SK-N-SH (cell line): ENCODE data around the gene PRDX5. TPM values are rescaled to one million over a fixed set of nuclear protein-coding genes. Genes with fewer than 3 reads are reported as not detected.

ENCODE experiments used
- CTCF ChIA-PET: fragments of 300-600, 350-600 bp; formaldehyde crosslinking; extraction: SDS; loops from one replicate; lab custom pipeline; 2021; lab: Yijun Ruan, JAX
- POLR2A ChIA-PET: fragments of 350-600 bp; sonication (Branson Sonifier 250); formaldehyde crosslinking; extraction: SDS; loops from one replicate; lab custom pipeline; 2020; ENCODE audit warnings: antibody characterized with exemption, inconsistent platforms; lab: Yijun Ruan, JAX
- DNase-seq: peaks from one replicate; pipeline ENCODE4 v3.0.0; 2012
- H2AFZ ChIP-seq: fragments of 200-600 bp; sonication (generic); 2 replicates; pipeline ENCODE4 v1.8.1; 2016; ENCODE audit warnings: antibody characterized with exemption, mild to moderate bottlenecking, low read depth
- H3F3A ChIP-seq: fragments of 200-600 bp; sonication (generic); replicated peaks from 2 replicates; pipeline ENCODE3; 2016; ENCODE audit warnings: antibody characterized with exemption, mild to moderate bottlenecking; ENCODE audit not compliant: insufficient read depth
- H3K27ac ChIP-seq, 2 experiments: fragments of 200-500 bp in 1 of 2; fragments of 200-600 bp in 1 of 2; sonication (Bioruptor generic) in 1 of 2; sonication (generic), shearing (Covaris generic) in 1 of 2; 2 replicates each; pipeline versions ENCODE4 v1.5.1 to v1.6.1; 2014 to 2016; ENCODE audit warnings: low read depth in 2 of 2, inconsistent platforms in 1 of 2, low read length in 1 of 2, mild to moderate bottlenecking in 1 of 2, mixed read lengths in 1 of 2
- H3K27me3 ChIP-seq: fragments of 200-600 bp; sonication (generic), shearing (Covaris generic); 2 replicates; pipeline ENCODE4 v1.6.1; 2016; ENCODE audit warnings: mixed run types; ENCODE audit not compliant: insufficient read depth
- H3K36me3 ChIP-seq, 2 experiments: fragments of 200-500 bp in 1 of 2; fragments of 200-600 bp in 1 of 2; sonication (Bioruptor generic) in 1 of 2; sonication (generic) in 1 of 2; replicated peaks in 1 of 2; 2 replicates each; pipeline versions ENCODE3 to v1.5.1; 2014 to 2016; ENCODE audit warnings: low read length in 1 of 2, mild to moderate bottlenecking in 1 of 2; ENCODE audit not compliant: insufficient read depth in 2 of 2, control insufficient read depth in 1 of 2
- H3K4me1 ChIP-seq, 2 experiments: fragments of 200-500 bp in 1 of 2; fragments of 200-600 bp in 1 of 2; sonication (Bioruptor generic) in 1 of 2; sonication (generic), shearing (Covaris generic) in 1 of 2; 2 replicates each; pipeline versions ENCODE4 v1.5.1 to v1.6.1; 2014 to 2016; ENCODE audit warnings: low read depth in 1 of 2, low read length in 1 of 2, mixed run types in 1 of 2; ENCODE audit not compliant: insufficient read depth in 2 of 2, control insufficient read depth in 1 of 2
- H3K4me2 ChIP-seq: fragments of 200-600 bp; sonication (generic), shearing (Covaris generic); 2 replicates; pipeline ENCODE4 v1.6.1; 2017; ENCODE audit warnings: mixed run types
- H3K4me3 ChIP-seq, 2 experiments: fragments of 200-500 bp in 1 of 2; fragments of 200-600 bp in 1 of 2; sonication (Bioruptor generic) in 1 of 2; sonication (generic), shearing (Covaris generic) in 1 of 2; 2 replicates each; pipeline versions ENCODE4 v1.5.1 to v1.8.1; 2014 to 2016; ENCODE audit warnings: low read depth in 2 of 2, inconsistent platforms in 1 of 2, low read length in 1 of 2, mild to moderate bottlenecking in 1 of 2, mixed read lengths in 1 of 2, moderate library complexity in 1 of 2
- H3K79me2 ChIP-seq: fragments of 200-600 bp; sonication (generic); 2 replicates; pipeline ENCODE4 v1.8.1; 2017; ENCODE audit warnings: mild to moderate bottlenecking; ENCODE audit not compliant: insufficient read depth
- H3K9ac ChIP-seq: fragments of 200-600 bp; sonication (generic); 2 replicates; pipeline ENCODE4 v1.6.1; 2017; ENCODE audit warnings: mixed run types
- H3K9me2 ChIP-seq: fragments of 200-600 bp; sonication (generic); 2 replicates; pipeline ENCODE4 v1.6.1; 2017; ENCODE audit warnings: mixed run types
- H3K9me3 ChIP-seq: fragments of 200-600 bp; sonication (generic); 2 replicates; pipeline ENCODE4 v1.6.1; 2017; ENCODE audit warnings: mixed run types, mild to moderate bottlenecking, moderate library complexity
- H4K20me1 ChIP-seq: fragments of 200-600 bp; sonication (generic); 2 replicates; pipeline ENCODE4 v1.6.1; 2017; ENCODE audit warnings: mild to moderate bottlenecking, mixed run types; ENCODE audit not compliant: insufficient read depth
- CTCF ChIP-seq: fragments of 200-600 bp; sonication (generic); IDR thresholded peaks from 2 replicates; pipeline ENCODE4 v1.6.1; 2017; ENCODE audit warnings: antibody characterized with exemption, mild to moderate bottlenecking, moderate library complexity
- EZH2phosphoT487 ChIP-seq: fragments of 200-600 bp; sonication (generic); IDR thresholded peaks from 2 replicates; pipeline ENCODE4 v1.6.1; 2017; ENCODE audit warnings: low read depth, mixed run types, mild to moderate bottlenecking, antibody characterized with exemption, moderate library complexity, borderline replicate concordance
- FOSL2 ChIP-seq: IDR thresholded peaks from 2 replicates; pipeline ENCODE4 v1.4.0; 2012; ENCODE audit warnings: low read depth, mild to moderate bottlenecking, moderate library complexity, borderline replicate concordance
- GABPA ChIP-seq: IDR thresholded peaks from 2 replicates; pipeline ENCODE4 v1.4.0; 2012; ENCODE audit warnings: low read depth, mild to moderate bottlenecking
- MXI1 ChIP-seq: IDR thresholded peaks from 2 replicates; pipeline ENCODE4 v1.6.1; 2012; ENCODE audit warnings: mild to moderate bottlenecking, low read depth, low read length, improper control_type of control experiment
- NFIC ChIP-seq: IDR thresholded peaks from 2 replicates; pipeline ENCODE4 v1.4.0; 2012; ENCODE audit warnings: borderline replicate concordance
- NRF1 ChIP-seq: IDR thresholded peaks from 2 replicates; pipeline ENCODE4 v1.6.1; 2012; ENCODE audit warnings: low read depth, mild to moderate bottlenecking, low read length
- RAD21 ChIP-seq: IDR thresholded peaks from 2 replicates; pipeline ENCODE4 v1.6.1; 2012; ENCODE audit warnings: mild to moderate bottlenecking, low read length
- REST ChIP-seq: IDR thresholded peaks from 2 replicates; pipeline ENCODE4 v1.6.1; 2012; ENCODE audit warnings: mild to moderate bottlenecking, low read depth, low read length, moderate library complexity
- SIN3A ChIP-seq: IDR thresholded peaks from 2 replicates; pipeline ENCODE4 v1.6.1; 2012; ENCODE audit warnings: low read depth, mild to moderate bottlenecking, low read length, moderate library complexity, borderline replicate concordance
- TAF1 ChIP-seq: IDR thresholded peaks from 2 replicates; pipeline ENCODE4 v1.6.1; 2012; ENCODE audit warnings: low read depth, mild to moderate bottlenecking, low read length, moderate library complexity, borderline replicate concordance
- USF2 ChIP-seq: fragments of 150-350 bp; IDR thresholded peaks from 2 replicates; pipeline ENCODE4 v1.6.1; 2017; ENCODE audit warnings: antibody characterized with exemption, low read length, low read depth, borderline replicate concordance
- WGBS: methylation state at CpG from one replicate; pipeline ENCODE4 v1.1.6; 2017; ENCODE audit warnings: low lambda C conversion rate; 5-methylcytosine and 5-hydroxymethylcytosine counted together
- polyA plus RNA-seq, 3 experiments: library from polyadenylated mRNA; depleted of rRNA; stranded (reverse); fragments of >200 nt; gene quantifications; 2 replicates each; pipeline ENCODE4 v1.2.3, GENCODE V29; 2012

Gene PRDX5
- polyA plus RNA-seq, 1 of the 3 experiments (the other 2 are of a cell fraction) = 1,000 TPM

- ChIA-PET CTCF (interaction anchor here (0.6 to 2.0 kb wide), 2 partner anchors 13 to 549 kb away, joined by 3 to 7 read pairs; no protein-coding TSS in a partner anchor), POLR2A (no interaction called here)
- H3K9ac ChIP-seq = no peak overlapping the region
- H3K27me3 ChIP-seq = no peaks in the 10 kb centered on the region
- no peak overlapping the region for H2AFZ ChIP-seq
- no peak for DNase-seq
- H3K4me3 ChIP-seq = no peak overlapping the region
- H3K4me1 ChIP-seq = peaks cover 0 to 11% of the 10 kb centered on the region in 2 experiments; a peak in 1 of 4 replicates
- H3K27ac ChIP-seq = no peak overlapping the region
- peaks cover 10% of the 10 kb centered on the region for H3F3A ChIP-seq
- H4K20me1 ChIP-seq = no peaks in the 10 kb centered on the region
- H3K9me3 ChIP-seq = no peaks in the 10 kb centered on the region
- TF ChIP-seq TAF1 (no peak), RAD21 (no peak), REST (no peak), USF2 (no peak), SIN3A (no peak)
- H3K4me2 ChIP-seq = no peak overlapping the region
- H3K79me2 ChIP-seq = no peaks in the 10 kb centered on the region
- H3K36me3 ChIP-seq = peaks cover 15 to 38% of the 10 kb centered on the region in 2 experiments
- 97% methylated on average over 28 of the region's 28 CpGs for WGBS
- H3K9me2 ChIP-seq = no peaks in the 10 kb centered on the region
These were observed 50.8 kb downstream of the PRDX5 start for GRCh38 chr11:64368673-64369074.

DNA sequence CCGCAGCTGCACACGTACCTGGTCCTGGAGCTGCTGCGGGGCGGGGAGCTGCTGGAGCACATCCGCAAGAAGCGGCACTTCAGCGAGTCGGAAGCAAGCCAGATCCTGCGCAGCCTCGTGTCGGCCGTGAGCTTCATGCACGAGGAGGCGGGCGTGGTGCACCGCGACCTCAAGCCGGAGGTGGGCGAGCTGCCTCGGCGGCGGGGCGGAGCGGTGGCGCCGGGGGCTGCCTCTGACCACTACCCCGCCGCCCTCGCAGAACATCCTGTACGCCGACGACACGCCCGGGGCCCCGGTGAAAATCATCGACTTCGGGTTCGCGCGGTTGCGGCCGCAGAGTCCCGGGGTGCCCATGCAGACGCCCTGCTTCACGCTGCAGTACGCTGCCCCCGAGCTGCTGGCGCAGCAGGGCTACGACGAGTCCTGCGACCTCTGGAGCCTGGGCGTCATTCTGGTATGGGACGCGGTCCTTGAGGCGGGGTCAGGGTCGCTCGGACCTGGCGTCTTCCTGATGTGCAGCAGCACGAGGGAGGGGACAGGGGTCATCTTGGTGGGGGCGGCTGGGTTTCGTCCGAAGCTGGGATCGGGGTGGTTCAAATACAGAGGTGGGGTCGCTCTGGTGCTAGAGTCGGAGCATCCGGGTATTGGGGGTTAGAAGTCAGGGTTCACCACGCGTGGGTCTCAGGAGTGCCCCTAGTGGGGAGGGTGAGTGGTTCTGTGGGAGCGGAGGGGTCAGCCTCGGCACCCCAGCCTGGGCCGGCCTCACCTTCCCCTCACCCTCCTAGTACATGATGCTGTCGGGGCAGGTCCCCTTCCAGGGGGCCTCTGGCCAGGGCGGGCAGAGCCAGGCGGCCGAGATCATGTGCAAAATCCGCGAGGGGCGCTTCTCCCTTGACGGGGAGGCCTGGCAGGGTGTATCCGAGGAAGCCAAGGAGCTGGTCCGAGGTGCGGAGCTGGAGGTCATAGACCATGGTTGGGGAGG, 51.8 kb downstream of the PRDX5 start:
- DNase-seq = peak; percentile 37
- ChIA-PET CTCF (interaction anchor here (0.6 to 2.0 kb wide), 2 partner anchors 14 to 330 kb away, joined by 3 to 7 read pairs; no protein-coding TSS in a partner anchor), POLR2A (interaction anchor here (1.2 kb wide), 1 partner anchor 52 kb away, joined by 4 read pairs; the partner anchor contains the start of gene PRDX5)
- H3K27ac ChIP-seq = no peak overlapping the region
- H3K9me3 ChIP-seq = no peaks in the 10 kb centered on the region
- WGBS = 96% methylated on average over 54 of the region's 82 CpGs
- no peak overlapping the region for H3K4me3 ChIP-seq
- H3K9ac ChIP-seq = no peak overlapping the region
- H3K4me2 ChIP-seq = no peak overlapping the region
- H3K27me3 ChIP-seq = no peaks in the 10 kb centered on the region
- peaks cover 0 to 11% of the 10 kb centered on the region in 2 experiments; a peak in 1 of 4 replicates for H3K4me1 ChIP-seq
- no peaks in the 10 kb centered on the region for H3K9me2 ChIP-seq
- H3K36me3 ChIP-seq = peaks cover 6 to 31% of the 10 kb centered on the region in 2 experiments
- TF ChIP-seq NRF1 (no peak), CTCF (peak; percentile 25; the same call in 1 of the 2 replicates), EZH2phosphoT487 (no peak), GABPA (no peak), FOSL2 (no peak), MXI1 (no peak), NFIC (no peak)
- H2AFZ ChIP-seq = no peak overlapping the region
- peaks cover 10% of the 10 kb centered on the region for H3F3A ChIP-seq
- no peaks in the 10 kb centered on the region for H4K20me1 ChIP-seq
- no peaks in the 10 kb centered on the region for H3K79me2 ChIP-seq
